A549 (cell line): ENCODE measurements around the gene INTS4.

ENCODE experiments used
- CBX2 ChIP-seq: fragments of 200-600 bp; sonication (generic); IDR thresholded peaks from 2 replicates; pipeline ENCODE4 v1.6.1; 2016; ENCODE audit warnings: low read depth, mild to moderate bottlenecking, borderline replicate concordance
- EP300 ChIP-seq, 2 experiments: fragments of >200 bp; sonication (Bioruptor Twin); formaldehyde crosslinking; IDR thresholded peaks; 2 replicates in 1 of 2; 3 replicates in 1 of 2; pipeline ENCODE4 v1.6.1; 2016 to 2017
- HOXA7 ChIP-seq: fragments of 250-450 bp; sonication (Bioruptor Pico); IDR thresholded peaks from 2 replicates; pipeline ENCODE4 v1.5.0; 2020; ENCODE audit warnings: mild to moderate bottlenecking, moderate library complexity
- KDM1A ChIP-seq: fragments of 200-600 bp; sonication (generic); IDR thresholded peaks from 2 replicates; pipeline ENCODE4 v1.6.1; 2016; ENCODE audit warnings: low read depth, mild to moderate bottlenecking
- NR3C1 ChIP-seq: fragments of >200 bp; sonication (Bioruptor Twin); formaldehyde crosslinking; IDR thresholded peaks from 3 replicates; pipeline ENCODE4 v1.6.1; 2017
- POLR2A ChIP-seq: IDR thresholded peaks from 2 replicates; pipeline ENCODE4 v1.6.1; 2012; ENCODE audit warnings: mild to moderate bottlenecking, low read length
- RCOR1 ChIP-seq: fragments of 150-350 bp; IDR thresholded peaks from 2 replicates; pipeline ENCODE4 v1.6.1; 2014; ENCODE audit warnings: antibody characterized with exemption, low read length, low read depth
- RFX5 ChIP-seq: fragments of 450-650 bp; IDR thresholded peaks from 2 replicates; pipeline ENCODE4 v1.7.1; 2014; ENCODE audit warnings: antibody characterized with exemption, mild to moderate bottlenecking, moderate library complexity
- TF ChIP-seq, protein P1 (sequence below): fragments of >200 bp; sonication (Bioruptor Twin); formaldehyde crosslinking; IDR thresholded peaks from 3 replicates; pipeline ENCODE4 v1.5.1; 2016
- TF ChIP-seq, protein P2 (sequence below): fragments of 450-650 bp; IDR thresholded peaks from 2 replicates; pipeline ENCODE4 v1.6.1; 2014; ENCODE audit warnings: antibody characterized with exemption
- TF ChIP-seq, protein P3 (sequence below): fragments of 200-600 bp; sonication (generic); IDR thresholded peaks from 2 replicates; pipeline ENCODE4 v1.6.1; 2016; ENCODE audit warnings: antibody characterized with exemption, mild to moderate bottlenecking, moderate library complexity
- TF ChIP-seq, protein P4 (sequence below): IDR thresholded peaks from 2 replicates; pipeline ENCODE4 v1.6.1; 2012

DNA sequence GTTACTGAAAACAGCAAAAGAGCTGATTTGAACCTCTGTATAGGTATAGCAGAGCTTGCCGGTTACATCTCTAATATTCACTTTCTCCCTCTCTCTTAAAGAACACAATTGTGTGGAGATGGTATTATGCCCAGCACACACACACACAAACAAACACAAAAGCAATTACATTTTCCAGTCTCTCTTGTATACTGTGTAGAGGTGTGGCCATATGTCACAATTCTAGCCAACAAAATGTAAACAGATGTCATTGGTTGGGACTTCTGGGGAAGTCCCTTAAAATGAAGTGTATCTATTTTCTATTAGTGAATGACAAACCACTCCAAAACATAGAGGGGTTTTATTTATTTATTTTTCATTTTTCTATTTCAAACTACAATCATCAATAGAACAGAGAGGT lies 15.8 kb upstream of the INTS4 start:
- TF ChIP-seq HOXA7 (no peak), EP300 (IDR thresholded peaks at IDR 0.05) (no peak), RCOR1 (no peak), CBX2 (no peak), POLR2A (no peak), KDM1A (no peak), NR3C1 (no peak), RFX5 (no peak)
- TF ChIP-seq, protein P1, sequence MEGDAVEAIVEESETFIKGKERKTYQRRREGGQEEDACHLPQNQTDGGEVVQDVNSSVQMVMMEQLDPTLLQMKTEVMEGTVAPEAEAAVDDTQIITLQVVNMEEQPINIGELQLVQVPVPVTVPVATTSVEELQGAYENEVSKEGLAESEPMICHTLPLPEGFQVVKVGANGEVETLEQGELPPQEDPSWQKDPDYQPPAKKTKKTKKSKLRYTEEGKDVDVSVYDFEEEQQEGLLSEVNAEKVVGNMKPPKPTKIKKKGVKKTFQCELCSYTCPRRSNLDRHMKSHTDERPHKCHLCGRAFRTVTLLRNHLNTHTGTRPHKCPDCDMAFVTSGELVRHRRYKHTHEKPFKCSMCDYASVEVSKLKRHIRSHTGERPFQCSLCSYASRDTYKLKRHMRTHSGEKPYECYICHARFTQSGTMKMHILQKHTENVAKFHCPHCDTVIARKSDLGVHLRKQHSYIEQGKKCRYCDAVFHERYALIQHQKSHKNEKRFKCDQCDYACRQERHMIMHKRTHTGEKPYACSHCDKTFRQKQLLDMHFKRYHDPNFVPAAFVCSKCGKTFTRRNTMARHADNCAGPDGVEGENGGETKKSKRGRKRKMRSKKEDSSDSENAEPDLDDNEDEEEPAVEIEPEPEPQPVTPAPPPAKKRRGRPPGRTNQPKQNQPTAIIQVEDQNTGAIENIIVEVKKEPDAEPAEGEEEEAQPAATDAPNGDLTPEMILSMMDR, result no peak
- TF ChIP-seq, protein P2, sequence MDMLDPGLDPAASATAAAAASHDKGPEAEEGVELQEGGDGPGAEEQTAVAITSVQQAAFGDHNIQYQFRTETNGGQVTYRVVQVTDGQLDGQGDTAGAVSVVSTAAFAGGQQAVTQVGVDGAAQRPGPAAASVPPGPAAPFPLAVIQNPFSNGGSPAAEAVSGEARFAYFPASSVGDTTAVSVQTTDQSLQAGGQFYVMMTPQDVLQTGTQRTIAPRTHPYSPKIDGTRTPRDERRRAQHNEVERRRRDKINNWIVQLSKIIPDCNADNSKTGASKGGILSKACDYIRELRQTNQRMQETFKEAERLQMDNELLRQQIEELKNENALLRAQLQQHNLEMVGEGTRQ, result no peak
- TF ChIP-seq, protein P3, sequence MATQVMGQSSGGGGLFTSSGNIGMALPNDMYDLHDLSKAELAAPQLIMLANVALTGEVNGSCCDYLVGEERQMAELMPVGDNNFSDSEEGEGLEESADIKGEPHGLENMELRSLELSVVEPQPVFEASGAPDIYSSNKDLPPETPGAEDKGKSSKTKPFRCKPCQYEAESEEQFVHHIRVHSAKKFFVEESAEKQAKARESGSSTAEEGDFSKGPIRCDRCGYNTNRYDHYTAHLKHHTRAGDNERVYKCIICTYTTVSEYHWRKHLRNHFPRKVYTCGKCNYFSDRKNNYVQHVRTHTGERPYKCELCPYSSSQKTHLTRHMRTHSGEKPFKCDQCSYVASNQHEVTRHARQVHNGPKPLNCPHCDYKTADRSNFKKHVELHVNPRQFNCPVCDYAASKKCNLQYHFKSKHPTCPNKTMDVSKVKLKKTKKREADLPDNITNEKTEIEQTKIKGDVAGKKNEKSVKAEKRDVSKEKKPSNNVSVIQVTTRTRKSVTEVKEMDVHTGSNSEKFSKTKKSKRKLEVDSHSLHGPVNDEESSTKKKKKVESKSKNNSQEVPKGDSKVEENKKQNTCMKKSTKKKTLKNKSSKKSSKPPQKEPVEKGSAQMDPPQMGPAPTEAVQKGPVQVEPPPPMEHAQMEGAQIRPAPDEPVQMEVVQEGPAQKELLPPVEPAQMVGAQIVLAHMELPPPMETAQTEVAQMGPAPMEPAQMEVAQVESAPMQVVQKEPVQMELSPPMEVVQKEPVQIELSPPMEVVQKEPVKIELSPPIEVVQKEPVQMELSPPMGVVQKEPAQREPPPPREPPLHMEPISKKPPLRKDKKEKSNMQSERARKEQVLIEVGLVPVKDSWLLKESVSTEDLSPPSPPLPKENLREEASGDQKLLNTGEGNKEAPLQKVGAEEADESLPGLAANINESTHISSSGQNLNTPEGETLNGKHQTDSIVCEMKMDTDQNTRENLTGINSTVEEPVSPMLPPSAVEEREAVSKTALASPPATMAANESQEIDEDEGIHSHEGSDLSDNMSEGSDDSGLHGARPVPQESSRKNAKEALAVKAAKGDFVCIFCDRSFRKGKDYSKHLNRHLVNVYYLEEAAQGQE, result no peak
- TF ChIP-seq, protein P4, sequence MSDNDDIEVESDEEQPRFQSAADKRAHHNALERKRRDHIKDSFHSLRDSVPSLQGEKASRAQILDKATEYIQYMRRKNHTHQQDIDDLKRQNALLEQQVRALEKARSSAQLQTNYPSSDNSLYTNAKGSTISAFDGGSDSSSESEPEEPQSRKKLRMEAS, result no peak
